HG03108 (cell line): ENCODE measurements around the gene GPR37L1.
"Not testable (repeated sequence)": the region's sequence is repeated elsewhere in the genome, so short reads cannot be mapped to it uniquely, and the experiment has no call there.

ENCODE experiments used
- ATAC-seq: cut with Tn5 transposase; IDR thresholded peaks from one replicate; pipeline ENCODE4 v1.9.1; 2021; ENCODE audit warnings: moderate library complexity; ENCODE audit not compliant: unreplicated experiment

The GPR37L1 gene

DNA sequence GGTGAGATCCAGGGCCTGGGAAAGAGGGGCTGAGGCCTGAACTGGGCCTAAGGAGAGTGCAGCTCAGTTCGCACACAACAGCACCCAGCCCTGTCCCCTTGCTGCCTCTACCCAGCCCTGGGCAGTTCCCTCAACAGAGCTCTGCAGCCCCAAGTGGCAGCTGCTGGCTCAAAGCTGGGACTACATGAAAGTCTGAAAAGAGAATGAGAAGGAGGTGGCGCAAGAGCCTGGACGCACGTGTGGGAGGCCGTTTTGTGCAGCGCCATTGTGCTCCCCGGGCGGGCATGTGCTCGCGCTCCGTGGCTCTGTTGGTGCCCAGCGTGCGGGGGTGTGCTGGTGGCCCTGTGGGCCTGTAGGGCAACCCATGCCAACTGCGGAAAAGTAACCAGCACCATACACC is 10.3 kb downstream of the GPR37L1 start:
- no peak for ATAC-seq

DNA sequence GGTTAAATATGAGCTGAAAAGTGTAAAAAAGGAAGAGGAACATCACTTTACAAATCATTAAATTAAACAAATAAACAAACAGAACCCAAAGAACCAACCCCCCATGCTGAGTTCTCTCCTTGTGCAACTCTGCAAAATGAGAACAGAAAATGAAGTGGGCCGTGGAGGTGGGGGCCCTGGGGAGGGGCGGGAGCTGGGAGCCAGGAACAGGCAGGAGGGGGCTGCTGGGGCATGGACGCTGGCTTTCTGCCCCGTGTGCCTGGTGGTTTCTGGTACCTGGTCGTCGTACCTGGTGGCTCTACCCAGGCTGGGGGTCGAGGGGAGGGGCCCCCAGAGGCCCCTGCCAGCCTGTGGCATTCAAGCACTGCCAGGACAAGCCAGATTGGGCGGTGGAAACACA is 10.8 kb downstream of the GPR37L1 start:
- ATAC-seq, result no peak

DNA sequence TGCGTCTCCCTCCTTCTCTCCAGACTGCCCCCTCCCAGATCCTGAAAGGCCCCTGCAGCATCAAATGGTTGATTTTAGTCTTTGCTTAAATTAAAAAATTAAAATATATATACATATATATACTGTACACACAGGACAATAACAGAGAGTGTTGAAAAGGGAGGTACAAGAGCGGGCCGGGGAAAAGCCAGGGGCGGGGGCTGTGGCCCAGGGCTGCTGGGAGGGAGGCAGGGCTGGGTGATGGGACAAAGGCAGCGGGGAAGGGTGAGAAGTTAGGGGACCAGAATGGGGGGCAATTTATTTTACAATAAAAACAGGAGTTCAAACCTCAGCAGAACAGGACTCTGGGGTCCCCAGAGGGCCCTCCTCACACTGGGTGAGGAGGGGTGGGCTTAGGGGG is 11.3 kb downstream of the GPR37L1 start:
- no peak for ATAC-seq

DNA sequence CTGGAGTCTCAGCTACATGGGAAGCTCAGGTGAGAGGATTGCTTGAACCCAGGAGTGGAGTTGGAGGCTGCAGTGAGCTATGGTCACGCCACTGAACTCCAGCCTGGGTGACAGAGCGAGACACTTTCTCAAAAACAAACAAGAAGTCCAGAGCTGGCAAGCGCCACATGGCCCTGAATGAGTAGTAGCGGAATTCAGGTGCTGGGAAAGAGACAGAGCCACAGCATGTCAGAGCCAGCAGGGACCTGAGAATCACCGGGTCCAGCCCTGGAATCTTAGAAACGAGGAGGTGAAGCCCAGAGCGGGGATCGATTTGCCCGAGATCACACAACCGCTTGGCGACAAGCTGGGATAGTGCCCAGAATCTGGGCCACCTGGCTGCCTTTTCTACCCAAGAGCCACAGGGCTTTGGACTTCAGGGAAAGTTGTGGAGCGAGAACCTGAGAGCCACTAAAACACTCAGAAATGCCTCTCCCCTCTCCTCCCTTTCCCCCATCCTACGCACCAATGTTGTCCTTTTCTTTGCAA is 12.0 kb downstream of the GPR37L1 start:
- ATAC-seq, result no peak

DNA sequence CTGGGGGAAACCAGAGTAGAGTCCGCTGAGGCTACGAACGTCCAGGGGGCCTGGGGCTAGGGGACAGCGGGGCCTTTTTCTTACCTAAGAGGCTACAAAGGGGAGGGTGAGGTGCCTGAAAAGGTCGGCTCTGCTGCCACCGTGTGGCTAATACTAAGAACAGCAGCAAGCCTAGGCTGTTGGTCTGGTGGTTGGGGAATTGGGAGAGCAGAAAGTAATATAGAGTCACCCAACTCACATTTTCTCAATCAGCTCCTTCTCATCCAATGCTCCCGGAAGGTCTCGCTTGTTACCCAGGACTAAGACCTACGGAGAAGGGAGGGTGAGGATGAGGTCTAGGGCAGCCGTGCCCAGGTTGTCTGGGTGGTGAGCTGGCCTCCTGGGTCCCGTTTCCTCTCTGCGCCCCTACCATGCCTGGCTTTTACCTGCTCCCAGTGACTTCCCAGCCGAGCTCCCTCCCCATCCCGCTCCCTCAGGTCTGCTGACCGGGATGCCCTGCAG is 12.6 kb downstream of the GPR37L1 start:
- peak; percentile 59 for ATAC-seq

DNA sequence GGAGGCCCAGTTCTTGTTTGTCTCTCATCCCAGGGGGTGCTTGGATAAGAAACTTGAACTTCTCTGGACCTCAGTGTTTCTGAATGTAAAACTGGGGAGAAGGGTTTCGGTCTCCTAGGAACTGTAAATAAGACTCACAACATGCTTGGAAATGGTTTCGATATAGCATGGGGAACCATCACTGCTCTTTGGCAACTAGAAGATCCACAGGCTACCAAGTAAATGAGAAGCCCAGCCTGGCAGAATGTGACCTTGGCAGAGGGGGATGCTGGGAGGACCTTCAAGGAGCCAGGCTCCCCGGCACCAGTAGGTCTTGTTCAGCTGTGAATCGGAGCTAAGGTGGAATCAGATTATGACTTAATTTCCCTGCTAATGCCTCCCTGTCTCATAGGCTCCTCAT is 18.1 kb downstream of the GPR37L1 start:
- no peak for ATAC-seq

DNA sequence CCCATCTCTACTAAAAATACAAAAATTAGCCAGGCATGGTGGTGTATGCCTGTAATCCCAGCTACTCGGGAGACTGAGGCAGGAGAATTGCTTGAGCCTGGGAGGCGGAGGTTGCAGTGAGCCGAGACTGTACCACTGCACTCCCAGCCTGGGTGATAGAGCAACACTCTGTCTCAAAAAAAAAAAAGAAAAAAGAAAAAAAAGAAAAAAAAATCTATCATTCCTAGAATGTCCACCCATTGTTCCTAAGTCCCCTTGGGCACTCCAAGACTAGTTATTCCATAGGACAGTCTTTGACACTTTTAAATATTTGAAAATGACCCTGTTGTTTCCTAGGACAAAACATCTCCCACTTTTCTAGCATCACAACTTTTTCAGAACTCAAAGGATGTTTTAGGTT is 18.8 kb downstream of the GPR37L1 start:
- ATAC-seq, result not testable (repeated sequence)

DNA sequence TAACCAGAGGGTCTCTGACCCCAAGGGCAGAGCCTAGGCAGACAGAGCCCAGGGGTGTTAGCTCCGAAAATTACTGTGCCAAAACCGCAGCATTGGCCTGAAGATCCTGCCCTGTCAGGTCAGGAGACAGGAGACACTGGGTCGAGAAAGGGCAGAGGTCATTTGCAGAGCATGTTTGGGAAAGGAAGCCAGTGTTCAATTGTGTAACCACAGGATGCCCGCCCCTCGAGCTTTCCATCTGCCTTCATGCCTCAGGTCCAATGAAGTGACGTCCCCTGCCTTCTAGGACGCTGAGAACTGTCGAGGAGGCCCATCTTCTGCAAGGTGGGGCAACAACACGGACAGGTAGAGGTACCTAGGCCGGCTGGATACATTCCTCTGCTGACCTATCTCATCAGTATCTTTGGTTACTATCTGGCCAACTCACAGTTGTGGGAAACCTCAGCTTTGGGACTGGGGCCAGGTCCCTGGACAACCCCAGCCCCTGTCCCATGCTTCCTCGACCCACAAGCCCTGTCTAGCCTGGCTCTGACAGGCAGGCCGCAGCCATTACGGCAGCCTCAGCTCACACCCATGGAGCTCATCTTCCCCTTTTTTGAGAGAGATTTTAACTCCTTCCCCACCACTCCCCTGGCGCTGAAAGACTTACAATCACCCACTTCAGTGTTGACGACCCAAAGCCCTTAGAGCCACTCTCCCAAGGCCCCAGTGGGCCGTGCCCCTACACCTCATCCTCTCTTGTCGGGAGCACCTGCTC is 20.5 kb downstream of the GPR37L1 start:
- peak; percentile 20 for ATAC-seq

DNA sequence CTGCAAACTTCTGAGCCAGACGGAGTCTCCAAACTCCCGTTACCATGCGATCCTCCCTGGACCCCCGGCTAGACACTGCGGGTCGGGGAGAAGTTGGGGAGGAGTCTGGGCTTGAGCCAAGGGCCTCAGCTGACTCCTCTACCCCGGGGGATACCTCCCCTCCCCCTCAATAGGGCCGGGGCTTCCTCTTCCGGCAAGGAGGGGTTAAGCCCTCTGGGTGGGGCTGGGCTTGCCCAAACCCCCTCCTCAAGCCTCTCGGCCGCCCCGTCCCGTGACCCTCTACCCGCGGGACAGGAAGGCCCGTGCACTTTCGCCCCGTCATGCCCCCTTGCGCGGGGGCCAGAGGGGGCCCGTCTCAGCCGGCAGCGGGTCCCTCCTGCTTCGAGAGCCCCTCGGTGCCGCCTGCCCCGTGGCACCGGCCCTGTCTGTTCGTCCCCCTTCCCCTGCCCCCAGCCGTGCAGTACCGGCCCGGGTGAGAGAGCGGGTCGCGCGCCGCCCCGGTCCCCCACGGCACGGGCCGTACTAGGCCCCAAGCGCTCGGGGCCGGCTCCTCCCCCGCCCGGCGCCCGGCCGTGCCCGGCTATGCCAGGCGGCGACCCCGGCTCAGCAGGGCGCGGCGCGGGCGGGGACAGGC is 21.2 kb downstream of the GPR37L1 start:
- ATAC-seq, result peak; percentile 44

DNA sequence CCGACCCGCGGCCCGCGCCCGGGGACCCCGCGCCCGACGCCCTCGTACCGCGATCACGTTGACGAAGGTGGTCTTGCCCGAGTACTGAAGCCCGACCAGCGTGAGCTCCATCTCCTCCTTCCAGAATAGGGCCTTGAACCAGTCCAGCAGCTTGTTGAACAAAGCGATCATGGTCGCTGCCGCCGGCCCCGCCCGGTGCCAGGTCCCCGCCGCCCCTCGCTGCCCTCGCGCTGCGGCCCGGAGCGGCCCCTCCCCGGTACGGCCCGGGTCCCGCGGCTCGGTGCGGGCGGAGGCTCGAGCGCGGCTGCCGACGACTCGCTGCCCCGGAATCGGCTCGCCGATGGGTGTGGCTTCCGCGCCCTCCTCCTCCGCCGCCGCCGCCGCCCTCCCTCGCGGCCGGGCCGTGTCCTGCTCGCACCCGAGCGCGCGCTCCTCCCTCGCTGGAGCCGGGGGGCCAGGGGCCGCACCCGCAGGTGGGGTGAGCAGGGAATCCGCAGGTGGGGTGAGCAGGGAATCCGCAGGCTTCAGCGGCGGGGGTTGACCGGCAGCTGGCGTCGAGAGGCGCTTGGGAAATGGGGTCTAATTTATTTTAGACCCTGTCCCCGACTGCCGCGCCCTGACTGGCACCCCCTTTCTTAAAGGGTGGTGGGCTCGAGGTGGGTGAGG is 21.8 kb downstream of the GPR37L1 start, which contains the start of gene ARL8A:
TSS of gene ARL8A (minus strand) at position 336 of the 666 bp plus-strand sequence. CDS start at position 171, 165 bp downstream.
- peak; percentile 52 for ATAC-seq

DNA sequence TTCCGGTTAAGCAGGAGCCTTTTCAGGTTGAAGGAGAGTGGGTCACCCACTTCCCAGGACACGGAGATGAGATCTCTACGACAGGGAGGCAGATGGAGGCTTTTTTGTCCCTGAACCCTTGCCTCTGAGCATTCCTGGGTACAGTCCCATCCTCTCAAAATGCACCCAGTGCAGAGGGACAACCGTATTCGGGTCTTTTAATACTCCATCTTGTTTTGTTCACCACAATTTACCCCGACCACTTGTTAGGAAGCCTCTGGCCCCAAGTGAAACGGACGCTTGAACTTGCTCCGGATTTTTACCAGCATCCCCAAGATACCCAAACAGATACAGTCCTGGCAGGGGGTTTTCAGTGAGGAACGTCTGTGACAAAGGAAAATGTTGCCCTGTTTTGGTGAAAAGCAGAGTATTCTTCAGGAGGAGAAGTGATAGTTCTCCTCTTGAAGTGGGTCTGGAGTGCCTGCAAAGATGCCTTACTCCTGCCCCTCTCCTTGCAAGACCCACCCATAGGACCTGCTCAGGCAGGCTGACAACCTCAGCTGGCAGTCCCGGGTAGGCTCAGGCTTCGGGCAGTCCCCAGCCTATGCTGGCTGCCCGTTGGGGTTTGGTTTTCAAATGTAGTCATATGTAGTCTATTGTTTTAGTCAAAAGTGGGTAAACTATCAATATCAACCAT is 22.5 kb downstream of the GPR37L1 start:
- no peak for ATAC-seq

DNA sequence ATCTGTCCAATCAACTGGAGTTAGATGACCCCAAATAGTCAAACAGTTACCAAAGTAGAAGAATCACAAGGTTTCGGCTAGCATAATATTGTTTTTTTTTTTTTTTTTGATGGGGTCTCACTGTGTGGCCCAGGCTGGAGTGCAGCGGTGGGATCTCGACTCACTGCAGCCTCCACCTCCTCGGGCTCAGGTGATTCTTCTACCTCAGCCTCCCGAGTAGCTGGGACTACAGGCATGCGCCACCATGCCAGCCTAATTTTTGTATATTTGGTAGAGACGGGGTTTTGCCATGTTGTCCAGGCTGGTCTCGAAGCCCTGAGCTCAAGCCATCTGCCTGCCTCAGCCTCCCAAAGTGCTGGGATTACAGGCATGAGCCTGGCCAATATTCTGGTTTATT is 23.0 kb downstream of the GPR37L1 start:
- not testable (repeated sequence) for ATAC-seq

DNA sequence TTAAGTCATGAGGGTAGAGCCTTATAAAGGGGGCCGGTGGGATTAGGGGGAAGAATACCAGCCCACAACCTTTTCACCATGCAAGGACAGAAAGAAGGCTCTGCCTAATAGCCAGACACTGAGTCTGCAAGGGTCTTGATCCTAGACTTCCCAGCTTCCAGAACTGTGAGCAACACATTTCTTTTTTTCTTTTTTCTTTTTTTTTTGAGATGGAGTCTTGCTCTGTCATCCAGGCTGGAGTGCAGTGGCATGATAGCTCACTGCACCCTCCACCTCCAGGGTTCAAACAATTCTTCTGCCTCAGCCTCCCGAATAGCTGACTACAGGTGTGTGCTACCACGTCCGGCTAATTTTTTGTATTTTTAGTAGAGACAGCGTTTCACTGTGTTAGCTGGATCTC is 23.6 kb downstream of the GPR37L1 start:
- no peak for ATAC-seq

DNA sequence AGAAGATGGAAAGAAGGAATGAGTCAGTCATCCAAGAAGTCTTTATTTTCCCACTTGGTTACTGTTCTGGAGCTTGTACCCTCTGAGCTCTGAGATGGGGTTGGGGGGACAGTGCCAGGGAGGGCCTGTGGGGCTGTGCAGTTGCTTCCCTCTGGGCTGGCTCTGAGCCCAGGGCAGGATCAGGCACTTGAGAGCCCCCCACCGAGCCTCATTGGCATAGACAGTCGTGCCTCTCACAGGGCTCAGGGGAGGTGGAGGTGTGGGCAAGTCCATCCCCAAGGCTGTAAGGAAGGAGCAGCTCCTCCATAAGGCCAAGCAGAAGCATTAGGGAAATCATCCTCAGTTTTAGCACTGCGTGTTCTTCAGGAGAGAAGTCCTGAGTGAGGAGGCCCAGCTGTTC is 24.3 kb downstream of the GPR37L1 start:
- no peak for ATAC-seq

DNA sequence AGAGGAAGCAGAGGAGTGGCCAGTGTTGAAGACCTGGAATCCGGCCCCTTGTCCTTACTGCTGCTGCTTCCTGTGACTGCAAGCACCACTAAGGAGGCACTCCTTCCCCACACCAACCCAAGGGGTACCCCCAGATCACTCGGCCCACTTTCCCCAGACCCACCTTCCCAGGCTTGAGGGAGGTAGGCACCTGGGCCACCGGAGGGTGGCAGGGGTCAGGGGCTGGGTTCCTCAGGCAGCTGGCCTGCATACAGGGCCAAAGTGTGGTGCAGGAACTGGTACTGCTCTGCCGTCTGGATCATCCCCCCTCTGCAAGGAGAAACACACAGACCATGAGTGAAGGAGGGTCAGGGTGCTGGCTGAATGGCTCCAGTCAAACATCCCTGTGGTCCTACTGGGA is 25.7 kb downstream of the GPR37L1 start:
- no peak for ATAC-seq

DNA sequence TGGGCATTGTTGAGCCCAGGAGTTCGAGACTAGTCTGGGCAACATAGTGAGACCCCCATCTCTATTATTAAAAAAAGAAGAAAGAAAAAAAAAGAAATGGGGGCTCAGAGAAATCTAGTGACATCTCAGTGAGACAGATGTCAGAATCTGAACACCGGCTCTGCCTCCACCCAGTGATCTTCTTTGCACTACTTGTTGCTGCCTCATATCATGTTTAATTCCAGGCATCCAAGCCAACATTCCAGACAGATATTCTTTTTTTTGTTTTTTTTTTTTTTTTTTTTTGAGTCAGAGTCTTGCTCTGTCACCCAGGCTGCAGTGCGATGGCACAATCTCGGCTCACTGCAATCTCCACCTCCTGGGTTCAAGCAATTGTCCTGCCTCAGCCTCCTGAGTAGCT is 26.8 kb downstream of the GPR37L1 start:
- ATAC-seq, result no peak

DNA sequence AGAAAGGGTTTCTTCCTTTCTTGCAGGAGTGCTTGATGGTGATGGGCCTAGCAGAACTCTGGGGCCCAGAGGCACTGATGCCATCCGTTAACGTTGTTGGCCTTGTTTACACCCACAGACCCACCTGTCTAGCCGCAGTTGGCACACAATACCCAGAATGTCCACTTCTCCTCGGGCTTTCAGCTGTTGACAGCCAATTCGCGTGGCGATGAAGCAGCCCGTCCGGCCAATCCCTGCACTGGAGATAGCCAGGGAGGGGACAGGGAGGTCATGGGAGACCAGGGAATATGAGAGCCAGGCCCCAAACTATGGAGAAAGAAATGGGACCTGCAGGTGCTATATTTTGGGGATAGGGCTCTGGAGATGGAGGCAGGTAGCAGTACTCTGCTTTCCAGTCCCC is 27.5 kb downstream of the GPR37L1 start:
- no peak for ATAC-seq

DNA sequence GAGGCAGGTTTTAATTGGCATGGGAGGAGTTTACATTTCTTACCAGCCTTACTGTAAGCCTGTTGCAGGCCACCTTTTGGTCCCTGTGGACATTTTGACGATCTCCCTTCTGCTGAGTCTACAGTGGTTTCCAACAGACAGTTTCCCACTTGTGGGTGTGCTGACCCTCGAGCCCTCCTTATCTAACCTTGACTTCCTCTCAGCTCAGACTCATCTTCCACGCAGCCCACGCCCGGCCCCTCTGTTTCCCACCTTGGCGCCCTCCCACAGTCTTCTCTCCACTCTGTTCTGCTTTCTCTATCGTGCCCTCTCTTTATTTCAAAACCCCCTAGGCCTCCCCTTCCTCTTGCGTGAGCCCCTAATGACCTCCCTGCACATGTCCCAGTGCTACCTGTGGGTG is 27.9 kb downstream of the GPR37L1 start:
- no peak for ATAC-seq

DNA sequence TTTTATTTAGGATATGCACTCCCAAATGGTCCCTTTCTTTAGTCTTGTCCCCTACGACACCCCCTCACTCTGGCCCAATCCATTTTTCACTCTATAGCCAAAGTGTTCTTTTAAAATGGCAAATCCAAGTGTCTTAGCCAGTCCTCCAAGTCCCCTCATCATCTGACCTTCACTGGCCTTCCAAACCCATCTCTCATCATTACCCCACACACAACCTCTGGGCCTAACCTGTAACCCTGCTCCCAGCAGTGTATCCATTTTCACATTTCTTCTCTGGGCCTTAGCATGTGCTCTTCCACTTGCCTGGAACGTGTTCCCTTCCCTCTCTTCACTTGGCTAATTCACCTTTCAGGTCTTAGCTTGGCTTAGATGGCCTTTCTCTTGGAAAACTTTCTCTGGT is 28.3 kb downstream of the GPR37L1 start:
- ATAC-seq, result no peak

DNA sequence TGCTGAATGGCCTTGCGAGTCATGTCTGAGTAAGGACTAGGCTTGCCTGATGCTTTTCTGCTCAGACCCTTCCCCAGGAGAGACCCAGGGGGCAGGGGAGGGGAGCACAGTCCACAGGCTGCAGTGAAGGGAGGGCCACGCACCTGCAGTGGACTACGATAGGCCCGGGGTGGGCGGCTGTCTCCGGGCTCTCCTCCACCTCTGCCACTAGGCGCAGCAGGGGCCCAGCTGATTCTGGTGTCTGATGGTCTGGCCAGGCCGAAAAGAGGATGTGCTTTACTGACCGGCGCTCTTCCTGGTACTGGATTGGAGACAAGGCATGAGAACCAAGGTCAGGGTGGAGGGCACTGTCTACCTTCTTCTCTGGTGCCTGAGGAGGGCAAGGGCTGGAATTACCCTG is 29.7 kb downstream of the GPR37L1 start:
- no peak for ATAC-seq

DNA sequence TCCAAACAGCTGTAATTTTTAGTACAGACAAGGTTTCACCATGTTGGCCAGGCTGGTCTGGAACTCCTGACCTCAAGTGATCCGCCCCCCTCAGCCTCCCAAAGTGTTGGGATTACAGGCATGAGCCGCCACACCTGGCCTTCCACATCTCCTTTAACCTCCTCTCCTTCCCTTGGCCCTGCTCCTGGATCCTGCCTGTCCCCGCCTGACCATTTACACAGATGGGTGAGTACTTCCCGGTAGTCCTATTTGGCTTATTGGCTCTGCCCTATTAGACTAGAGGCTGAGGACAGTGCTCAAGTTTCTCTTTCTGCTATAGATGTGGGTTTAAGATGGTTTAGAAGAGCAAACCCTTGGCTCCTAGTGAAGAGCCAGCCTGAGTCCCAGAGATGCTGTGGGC is 30.6 kb downstream of the GPR37L1 start:
- no peak for ATAC-seq
